GM12892 (cell line): ENCODE data around the gene EMB.
"Not testable (repeated sequence)": the region's sequence is repeated elsewhere in the genome, so short reads cannot be mapped to it uniquely, and the experiment has no call there.

Source experiments
- POLR2A ChIP-seq: IDR thresholded peaks from 2 replicates; pipeline ENCODE4 v1.6.1; 2011; ENCODE audit warnings: low read depth, low read length, control low read depth
- POLR2AphosphoS5 ChIP-seq: IDR thresholded peaks from 2 replicates; pipeline ENCODE4 v1.6.1; 2011; ENCODE audit warnings: low read depth, low read length, control low read depth
- TAF1 ChIP-seq: IDR thresholded peaks from 2 replicates; pipeline ENCODE4 v1.6.1; 2011; ENCODE audit warnings: low read depth, mild to moderate bottlenecking, control low read depth, low read length, borderline replicate concordance

DNA sequence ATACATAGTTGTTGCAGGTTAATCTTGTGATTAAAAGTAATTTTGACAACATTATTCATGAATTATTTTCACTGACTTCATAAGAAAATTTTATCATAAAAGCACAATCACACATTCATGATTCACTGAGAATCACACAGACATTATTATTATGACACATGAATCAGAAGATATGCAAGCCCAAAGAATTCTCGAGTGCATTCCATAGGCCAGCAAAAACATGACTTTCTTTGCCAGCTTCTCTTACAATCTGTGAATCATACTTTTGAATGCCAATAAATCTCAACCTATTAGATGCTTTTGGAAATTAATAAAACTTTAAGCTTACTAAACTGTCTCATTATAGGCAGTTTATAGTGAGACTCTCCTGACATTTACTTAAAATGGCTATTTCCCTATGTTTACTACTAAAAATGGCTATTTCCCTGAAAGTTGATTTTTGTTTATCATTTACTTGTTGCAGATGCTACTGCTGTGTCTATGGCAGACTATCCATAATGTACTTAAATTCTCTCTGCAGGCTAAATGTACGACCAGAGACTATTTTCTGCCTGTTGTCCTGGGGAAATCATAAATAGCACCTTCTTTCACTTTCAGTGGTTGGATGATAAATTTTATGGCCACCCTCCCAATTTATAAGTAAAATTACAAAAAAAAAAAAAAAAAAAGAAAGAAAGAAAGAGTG, 47.0 kb downstream of the EMB start:
- TF ChIP-seq POLR2A, TAF1, POLR2AphosphoS5: not testable (repeated sequence)
